Mucosa of rectum (tissue), 2 donors: Measurements from ENCODE around the gene COL23A1.
"Not testable (repeated sequence)": the region's sequence is repeated elsewhere in the genome, so short reads cannot be mapped to it uniquely, and the experiment has no call there.

Experiments
- H3K27ac ChIP-seq, 2 donors: one replicate each; pipeline ENCODE4 v1.7.0; 2013; ENCODE audit warnings: inconsistent platforms in 2 of 2, low read depth in 2 of 2, low read length in 2 of 2
- H3K27me3 ChIP-seq, 2 donors: one replicate each; pipeline ENCODE4 v1.7.0; 2013; ENCODE audit warnings: low read length in 2 of 2; ENCODE audit not compliant: control insufficient read depth in 2 of 2, insufficient read depth in 2 of 2
- H3K36me3 ChIP-seq, 2 donors: one replicate each; pipeline ENCODE4 v1.7.0; 2013; ENCODE audit warnings: low read length in 2 of 2; ENCODE audit not compliant: control insufficient read depth in 2 of 2, insufficient read depth in 2 of 2
- H3K4me1 ChIP-seq, 2 donors: one replicate each; pipeline ENCODE4 v1.7.0; 2013; ENCODE audit warnings: low read length in 2 of 2, mild to moderate bottlenecking in 1 of 2; ENCODE audit not compliant: control insufficient read depth in 2 of 2, insufficient read depth in 2 of 2
- H3K4me3 ChIP-seq, 2 donors: one replicate each; pipeline ENCODE4 v1.7.0; 2013; ENCODE audit warnings: low read length in 2 of 2
- H3K9ac ChIP-seq, 2 donors: one replicate each; pipeline ENCODE4 v1.7.0; 2013; ENCODE audit warnings: low read length in 2 of 2, low read depth in 1 of 2, mild to moderate bottlenecking in 1 of 2
- H3K9me3 ChIP-seq, 2 donors: one replicate each; pipeline ENCODE4 v1.7.0; 2013; ENCODE audit warnings: low read length in 2 of 2; ENCODE audit not compliant: control insufficient read depth in 2 of 2
- donor health status: healthy.
- donor health status: Normal muscosa, but diverticular disease.

The COL23A1 gene

DNA sequence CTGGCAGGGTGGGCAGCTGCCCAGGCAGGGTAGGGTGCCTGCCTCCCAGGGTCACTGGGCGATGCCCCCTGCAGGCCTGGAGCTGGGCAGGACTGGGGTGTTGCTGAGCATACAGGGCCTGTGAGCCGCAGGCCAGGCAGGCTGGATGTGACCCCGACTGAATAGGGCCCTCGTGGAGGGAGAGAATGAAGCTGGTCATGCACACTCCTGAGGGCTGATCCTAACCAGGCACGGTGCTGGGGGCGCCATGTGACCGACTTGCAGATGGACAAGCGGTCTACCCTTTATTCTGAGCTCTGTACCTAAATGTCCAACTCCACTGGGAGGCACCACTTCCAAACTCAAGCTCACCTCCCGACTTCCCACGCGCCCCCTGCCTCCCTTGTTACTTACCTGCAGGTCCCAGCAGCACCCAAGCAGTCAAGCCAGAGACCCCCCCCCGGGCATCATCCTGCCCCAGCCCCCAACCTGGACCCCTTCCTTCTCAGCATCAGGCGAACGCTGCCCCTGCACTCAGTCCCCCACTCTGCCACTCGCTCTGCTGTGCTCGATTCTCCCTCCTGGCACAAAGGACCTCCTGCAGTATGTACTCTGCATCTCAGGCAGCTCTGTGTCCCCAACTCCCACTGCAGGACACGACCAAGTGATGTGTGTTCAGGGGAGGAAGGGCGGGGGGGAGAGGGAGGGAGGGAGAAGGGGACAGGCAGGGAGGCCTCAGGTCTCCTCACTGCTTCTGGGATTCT is 280.8 kb downstream of the COL23A1 start:
- Histone ChIP-seq H3K27ac (no peak overlapping the region), H3K27me3 (no peaks in the 10 kb centered on the region), H3K36me3 (no peaks in the 10 kb centered on the region), H3K4me3 (no peak overlapping the region), H3K9me3 (no peaks in the 10 kb centered on the region), H3K4me1 (no peaks in the 10 kb centered on the region), H3K9ac (no peak overlapping the region)

DNA sequence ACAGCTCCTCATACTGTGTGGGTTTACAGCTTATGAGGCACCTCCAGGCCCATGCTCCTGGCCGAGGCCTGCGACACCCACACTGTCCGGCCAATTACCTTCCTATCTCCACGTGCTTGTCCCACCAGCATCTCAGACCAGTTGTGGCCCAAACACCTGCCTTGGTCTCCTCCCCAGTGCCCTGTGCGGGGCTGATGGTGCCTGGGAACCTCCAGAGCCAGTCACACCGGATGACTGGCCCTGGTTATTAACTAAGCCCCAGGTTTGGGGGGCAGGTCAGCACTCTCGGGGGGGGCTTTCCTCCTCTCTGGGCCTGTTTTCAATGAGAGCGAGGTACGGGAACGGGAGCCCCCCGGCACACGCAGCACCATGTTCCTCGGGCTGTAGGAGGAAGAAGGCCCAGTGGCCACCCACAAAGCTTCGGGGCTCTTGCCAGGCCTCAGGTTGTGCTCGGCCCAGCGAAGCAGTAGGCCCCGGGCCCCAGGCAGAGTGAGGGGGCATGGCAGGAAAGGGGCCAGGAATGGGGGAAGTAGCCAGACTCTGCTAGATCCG is 281.6 kb downstream of the COL23A1 start:
- H3K9me3 ChIP-seq: no peaks in the 10 kb centered on the region
- no peaks in the 10 kb centered on the region for H3K27me3 ChIP-seq
- H3K4me3 ChIP-seq: no peak overlapping the region
- H3K36me3 ChIP-seq: no peaks in the 10 kb centered on the region
- no peaks in the 10 kb centered on the region for H3K4me1 ChIP-seq
- H3K27ac ChIP-seq: no peak overlapping the region
- no peak overlapping the region for H3K9ac ChIP-seq

DNA sequence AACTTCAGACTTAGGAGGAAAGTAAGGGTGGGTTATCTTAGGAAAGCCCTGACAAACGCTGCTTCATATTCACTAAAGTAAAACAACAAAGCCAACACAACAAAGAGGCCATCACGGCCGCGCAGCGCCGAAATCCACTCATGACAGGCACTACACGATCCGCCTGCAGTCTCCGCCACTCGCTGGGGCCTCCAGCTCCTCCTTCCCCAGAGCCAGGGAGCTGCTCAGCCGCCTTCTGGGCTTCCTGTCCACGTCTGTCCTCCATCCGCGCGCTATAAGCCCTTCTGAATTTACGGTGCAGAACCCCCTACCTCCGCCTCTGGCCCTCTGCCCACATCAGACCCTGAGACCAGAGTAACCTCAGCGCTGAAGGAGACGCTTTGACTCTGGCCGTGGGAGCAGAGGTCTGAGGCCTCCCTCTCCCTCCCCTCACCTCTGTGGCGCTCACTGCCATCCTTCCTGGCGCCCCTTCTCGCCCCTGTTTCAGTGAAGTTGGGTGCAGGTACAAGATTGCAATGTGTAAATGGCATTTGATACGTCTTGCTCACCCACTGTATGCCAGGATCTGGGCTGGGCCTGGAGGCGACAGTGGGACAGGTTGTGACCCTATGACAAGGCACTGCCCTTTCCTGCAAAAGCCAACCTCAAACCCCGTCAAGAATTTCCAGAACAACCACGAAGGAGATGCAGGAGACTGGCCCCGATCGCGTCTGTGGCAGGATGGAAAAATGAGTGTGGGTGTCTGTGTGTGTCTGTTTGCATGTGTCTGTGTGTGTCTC is 282.7 kb downstream of the COL23A1 start:
- no peaks in the 10 kb centered on the region for H3K36me3 ChIP-seq
- H3K27ac ChIP-seq: no peak overlapping the region
- no peak overlapping the region for H3K4me3 ChIP-seq
- no peaks in the 10 kb centered on the region for H3K4me1 ChIP-seq
- H3K9me3 ChIP-seq: no peaks in the 10 kb centered on the region
- no peak overlapping the region for H3K9ac ChIP-seq
- no peaks in the 10 kb centered on the region for H3K27me3 ChIP-seq

DNA sequence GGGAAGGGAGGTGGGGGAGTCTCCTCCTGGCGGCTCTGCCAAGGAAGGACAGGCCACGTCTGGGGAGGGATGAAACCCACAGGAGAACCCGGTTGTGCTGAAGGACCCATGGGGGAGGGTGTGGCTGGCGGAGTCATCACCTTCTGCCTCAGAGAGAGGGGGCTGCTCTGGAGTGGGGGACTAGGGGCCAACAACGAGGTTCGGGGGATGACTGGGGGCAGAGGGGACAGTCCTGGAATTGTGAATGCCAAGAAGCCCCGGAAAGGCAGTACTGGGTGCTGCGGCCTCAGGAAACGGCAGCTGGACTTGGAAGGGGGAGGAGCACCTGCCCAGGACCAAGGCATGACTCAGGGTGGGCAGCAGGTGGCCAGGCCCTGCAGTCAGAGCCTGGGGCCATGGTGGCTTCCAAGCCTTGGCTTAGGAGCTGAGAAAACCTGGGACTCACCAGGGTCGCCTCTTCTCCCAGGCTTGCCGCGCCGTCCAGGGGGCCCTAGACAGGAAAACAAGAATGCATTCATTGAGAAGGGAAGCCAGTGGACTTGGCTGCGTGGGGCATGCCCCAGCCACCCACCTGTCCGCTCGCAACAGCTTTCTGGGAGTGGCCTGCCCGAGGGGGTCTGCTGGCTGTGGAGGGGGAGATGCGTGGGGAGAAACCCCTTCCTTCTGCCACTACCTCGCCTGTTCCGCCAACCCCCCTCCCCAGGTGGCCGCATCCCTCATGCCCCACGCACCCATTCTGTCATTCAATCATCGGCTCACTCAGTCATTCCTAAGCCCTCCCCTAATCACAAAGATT is 283.6 kb downstream of the COL23A1 start:
- Histone ChIP-seq H3K27ac (no peak overlapping the region), H3K9me3 (no peaks in the 10 kb centered on the region), H3K4me3 (no peak overlapping the region), H3K36me3 (no peaks in the 10 kb centered on the region), H3K4me1 (no peaks in the 10 kb centered on the region), H3K27me3 (no peaks in the 10 kb centered on the region), H3K9ac (no peak overlapping the region)

DNA sequence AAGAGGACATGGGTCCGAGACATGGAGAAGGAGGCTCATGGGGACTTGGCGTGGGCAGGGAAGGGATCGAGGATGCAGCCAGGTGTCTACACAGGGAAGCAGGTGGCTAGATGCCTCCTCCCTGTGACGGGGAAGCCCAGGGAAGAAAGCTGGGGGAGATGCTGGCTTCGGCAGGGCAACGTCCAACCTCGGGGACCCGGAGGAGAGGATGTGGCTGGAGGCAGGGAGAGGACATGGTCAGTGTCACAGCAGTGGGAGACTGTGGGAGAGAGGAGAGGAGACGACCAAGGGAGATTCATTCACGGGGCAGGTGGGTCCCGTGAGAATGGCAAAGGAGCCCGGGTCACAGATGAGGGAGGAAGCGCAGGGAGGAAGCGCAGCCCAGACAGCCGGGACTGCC is 284.4 kb downstream of the COL23A1 start:
- no peak overlapping the region for H3K4me3 ChIP-seq
- H3K27me3 ChIP-seq: no peaks in the 10 kb centered on the region
- H3K9me3 ChIP-seq: no peaks in the 10 kb centered on the region
- no peak overlapping the region for H3K27ac ChIP-seq
- no peaks in the 10 kb centered on the region for H3K36me3 ChIP-seq
- no peaks in the 10 kb centered on the region for H3K4me1 ChIP-seq
- H3K9ac ChIP-seq: no peak overlapping the region

DNA sequence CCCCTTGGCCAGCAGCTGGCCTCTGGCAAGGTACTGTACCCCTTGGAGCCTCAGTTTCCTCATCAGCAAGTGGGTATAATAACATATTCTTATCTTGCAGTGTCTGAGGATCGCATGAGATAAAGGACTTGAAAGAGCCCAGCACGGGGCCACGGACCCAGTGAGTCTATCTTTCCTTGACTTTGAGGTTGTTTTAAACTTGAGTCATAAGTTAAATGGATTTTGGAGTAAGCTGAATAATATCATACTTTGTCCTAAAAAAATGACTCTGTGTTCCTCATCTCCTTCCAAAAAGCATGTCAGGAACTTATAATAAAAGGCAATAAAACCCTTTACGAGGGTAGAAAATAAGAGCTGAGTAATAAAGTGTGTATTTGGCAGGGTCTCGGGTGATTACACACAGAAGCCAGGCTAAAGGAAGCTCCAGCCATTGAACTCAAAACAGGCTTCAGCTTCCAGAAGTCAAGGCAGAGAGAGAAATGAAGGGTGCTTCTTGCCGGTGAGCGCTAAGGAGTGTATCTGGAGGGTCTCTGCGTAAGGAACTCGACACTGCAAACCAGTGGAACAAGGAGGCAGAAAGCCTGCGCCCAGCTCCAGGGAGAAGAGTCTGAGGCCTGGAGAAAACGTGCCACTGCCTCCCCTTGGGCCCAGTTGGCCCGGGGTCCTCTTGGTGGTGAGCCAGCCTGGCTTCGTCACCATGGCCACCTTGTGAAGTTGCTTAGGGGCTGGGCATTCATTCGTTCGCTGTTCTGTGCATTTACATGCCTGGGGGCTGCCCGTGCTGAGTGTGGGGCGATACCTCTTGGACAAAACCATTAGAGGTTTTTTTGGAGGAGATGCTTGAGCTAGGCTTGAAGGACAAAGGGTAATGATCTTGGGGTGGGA is 285.2 kb downstream of the COL23A1 start:
- no peak overlapping the region for H3K9ac ChIP-seq
- no peaks in the 10 kb centered on the region for H3K4me1 ChIP-seq
- H3K27ac ChIP-seq: no peak overlapping the region
- no peaks in the 10 kb centered on the region for H3K9me3 ChIP-seq
- H3K27me3 ChIP-seq: no peaks in the 10 kb centered on the region
- no peaks in the 10 kb centered on the region for H3K36me3 ChIP-seq
- no peak overlapping the region for H3K4me3 ChIP-seq

DNA sequence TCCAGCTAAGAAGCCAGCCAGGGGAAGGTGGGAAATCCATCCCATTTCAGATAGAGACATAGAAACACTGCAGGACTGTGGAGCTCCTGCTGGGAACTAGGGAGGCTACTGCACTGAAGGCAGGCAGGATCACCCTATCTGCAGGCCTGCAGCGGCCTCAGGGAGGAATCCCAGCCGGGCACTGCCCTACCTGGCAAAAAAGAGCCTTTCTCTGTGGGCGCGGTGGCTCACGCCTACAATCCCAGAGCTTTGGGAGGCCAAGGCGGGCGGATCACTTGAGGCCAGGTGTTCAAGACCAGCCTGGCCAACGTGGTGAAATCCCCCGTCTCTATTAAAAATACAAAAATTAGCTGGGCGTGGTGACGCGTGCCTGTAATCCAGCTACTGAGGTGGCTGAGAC is 286.2 kb downstream of the COL23A1 start:
- Histone ChIP-seq H3K9me3 (no peaks in the 10 kb centered on the region), H3K9ac (no peak overlapping the region), H3K36me3 (no peaks in the 10 kb centered on the region), H3K27me3 (no peaks in the 10 kb centered on the region), H3K27ac (no peak overlapping the region), H3K4me3 (no peak overlapping the region), H3K4me1 (no peaks in the 10 kb centered on the region)

DNA sequence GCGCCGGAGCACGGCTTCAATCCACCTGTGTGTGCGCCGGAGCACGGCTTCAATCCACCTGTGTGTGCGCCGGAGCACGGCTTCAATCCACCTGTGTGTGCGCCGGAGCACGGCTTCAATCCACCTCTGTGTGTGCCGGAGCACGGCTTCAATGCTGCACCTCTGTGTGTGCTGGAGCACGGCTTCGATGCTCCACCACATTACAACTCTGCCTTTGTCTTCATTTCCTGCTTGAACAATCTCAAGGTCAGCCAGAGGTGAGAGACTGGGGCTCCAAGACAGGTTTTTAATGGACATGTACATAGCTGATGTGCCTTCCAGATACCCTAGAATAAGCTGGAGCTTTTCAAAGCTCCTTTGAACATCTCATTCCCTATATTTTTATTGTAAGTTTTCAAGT is 287.9 kb downstream of the COL23A1 start:
- H3K27me3 ChIP-seq: not testable (repeated sequence)

DNA sequence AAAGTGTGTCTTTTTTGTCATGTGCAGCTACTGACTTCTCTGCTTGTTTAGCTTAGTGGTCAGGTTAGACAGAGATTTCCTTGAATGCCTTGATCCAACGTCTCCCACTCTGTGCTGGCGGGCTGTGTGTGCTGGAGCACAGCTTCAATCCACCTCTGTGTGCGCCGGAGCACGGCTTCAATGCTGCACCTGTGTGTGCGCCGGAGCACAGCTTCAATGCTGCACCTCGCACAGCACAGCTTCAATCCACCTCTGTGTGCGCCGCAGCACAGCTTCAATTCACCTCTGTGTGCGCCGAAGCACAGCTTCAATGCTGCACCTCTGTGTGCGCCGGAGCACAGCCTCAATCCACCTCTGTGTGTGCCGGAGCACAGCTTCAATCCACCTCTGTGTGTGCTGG is 288.6 kb downstream of the COL23A1 start:
- no peaks in the 10 kb centered on the region for H3K4me1 ChIP-seq
- no peaks in the 10 kb centered on the region for H3K27me3 ChIP-seq
- H3K9me3 ChIP-seq: no peaks in the 10 kb centered on the region
- no peak overlapping the region for H3K9ac ChIP-seq
- H3K4me3 ChIP-seq: no peak overlapping the region
- no peaks in the 10 kb centered on the region for H3K36me3 ChIP-seq
- no peak overlapping the region for H3K27ac ChIP-seq

More for the DNA sequence above, 287.9 kb downstream of the COL23A1 start:
- H3K4me1 ChIP-seq, H3K9ac ChIP-seq, H3K27ac ChIP-seq, H3K36me3 ChIP-seq, H3K9me3 ChIP-seq, H3K4me3 ChIP-seq: not testable (repeated sequence)
